Suppressor macrophage treated with lipopolysaccharide for 4 hours (primary cell): ENCODE measurements around the gene TMEM106C.
A peak's percentile ranks its signal among the peaks of the same experiment; 100 is the strongest.

Experiments
- DNase-seq: peaks from one replicate; pipeline ENCODE4 v3.0.0-alpha.2; 2020

TMEM106C gene, protein sequence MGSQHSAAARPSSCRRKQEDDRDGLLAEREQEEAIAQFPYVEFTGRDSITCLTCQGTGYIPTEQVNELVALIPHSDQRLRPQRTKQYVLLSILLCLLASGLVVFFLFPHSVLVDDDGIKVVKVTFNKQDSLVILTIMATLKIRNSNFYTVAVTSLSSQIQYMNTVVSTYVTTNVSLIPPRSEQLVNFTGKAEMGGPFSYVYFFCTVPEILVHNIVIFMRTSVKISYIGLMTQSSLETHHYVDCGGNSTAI

GRCh38 chr12:47963340-47964040 lies at the start of gene TMEM106C:
Gene TMEM106C (plus strand): TSS chr12:47963596. CDS start chr12:47964237, 641 bp downstream.
- peak; percentile 96 for DNase-seq

DNA sequence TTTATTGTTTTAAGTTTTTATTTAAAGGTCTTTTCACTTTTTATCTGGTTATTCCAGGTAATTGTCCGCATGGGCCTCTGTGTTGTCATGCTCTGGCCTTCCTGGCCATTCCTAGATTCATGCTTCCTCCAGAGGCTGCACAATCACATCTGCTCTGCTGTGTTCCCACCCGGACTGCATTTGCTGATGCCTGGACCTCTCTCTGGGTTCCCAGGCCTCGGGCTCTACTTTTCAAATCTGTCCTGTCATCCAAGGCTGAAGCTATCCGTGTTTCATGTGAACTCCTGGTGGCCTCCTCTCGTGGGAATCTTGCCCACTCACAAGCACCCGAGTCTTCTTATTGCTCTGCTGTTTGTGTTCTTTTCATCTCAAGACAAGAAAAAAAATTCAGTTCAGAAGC lies 42.5 kb upstream of the TMEM106C start:
- no peak for DNase-seq

DNA sequence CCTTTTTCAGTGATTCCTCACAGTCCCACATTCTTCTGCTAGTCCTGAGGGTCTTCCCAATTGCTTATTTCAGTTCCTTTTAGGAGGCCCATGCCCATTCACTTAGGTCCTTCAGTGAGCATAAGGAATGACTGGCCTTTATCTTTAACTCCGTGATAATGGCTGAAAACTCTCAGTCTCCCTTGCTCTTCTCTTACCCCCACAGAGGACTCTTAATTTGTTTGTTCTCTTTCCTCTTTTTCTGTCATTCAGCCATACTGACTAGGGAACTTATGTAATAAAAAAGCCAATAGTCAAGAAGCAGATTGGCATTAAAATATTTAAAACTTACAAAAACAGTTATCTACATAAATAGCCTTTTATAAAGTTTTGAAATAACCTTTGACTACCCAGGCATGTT lies 41.5 kb upstream of the TMEM106C start:
- no peak for DNase-seq

DNA sequence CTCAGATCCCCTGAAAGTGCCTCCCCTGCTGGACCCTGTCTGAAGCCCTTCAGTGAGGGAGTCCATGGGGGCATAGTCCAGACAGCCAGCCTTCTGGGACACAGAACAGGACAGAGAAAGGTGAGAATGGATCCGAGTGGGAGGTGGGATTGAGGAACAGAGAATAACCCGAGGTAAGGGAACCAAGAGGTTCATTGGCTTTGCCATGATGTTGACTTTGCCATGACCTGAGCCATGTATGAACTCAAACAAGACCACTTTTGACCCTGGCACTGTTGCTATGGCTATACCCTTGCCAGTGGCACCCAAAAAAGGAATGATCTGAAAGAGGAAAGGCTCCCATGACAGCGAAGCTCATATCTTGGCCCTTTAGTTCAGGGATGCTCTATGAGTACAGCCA lies 36.0 kb upstream of the TMEM106C start:
- DNase-seq, result no peak

GRCh38 chr12:47930634-47931033 lies 32.8 kb upstream of the TMEM106C start:
- no peak for DNase-seq

DNA sequence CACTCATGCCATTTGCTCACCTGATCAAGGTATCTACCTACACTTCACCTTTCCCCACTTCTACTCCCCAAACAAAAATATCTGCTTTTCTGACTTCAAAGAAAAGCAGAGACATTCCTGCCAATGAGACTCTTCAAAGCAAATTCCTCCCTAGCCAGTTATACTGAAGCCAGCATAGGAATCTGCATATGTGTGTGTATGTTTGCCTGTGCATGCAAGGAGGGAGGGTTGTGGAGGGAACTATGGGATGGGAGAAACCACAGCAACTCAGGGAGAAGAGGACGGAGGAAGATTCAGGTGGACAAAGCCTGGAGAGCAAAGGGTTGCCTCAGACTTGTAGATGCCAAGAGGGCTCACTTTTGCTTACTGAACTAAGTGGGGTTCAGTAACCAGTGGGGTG lies 32.2 kb upstream of the TMEM106C start:
- DNase-seq, result no peak

GRCh38 chr12:47935184-47935583 lies 28.2 kb upstream of the TMEM106C start:
- DNase-seq, result no peak

DNA sequence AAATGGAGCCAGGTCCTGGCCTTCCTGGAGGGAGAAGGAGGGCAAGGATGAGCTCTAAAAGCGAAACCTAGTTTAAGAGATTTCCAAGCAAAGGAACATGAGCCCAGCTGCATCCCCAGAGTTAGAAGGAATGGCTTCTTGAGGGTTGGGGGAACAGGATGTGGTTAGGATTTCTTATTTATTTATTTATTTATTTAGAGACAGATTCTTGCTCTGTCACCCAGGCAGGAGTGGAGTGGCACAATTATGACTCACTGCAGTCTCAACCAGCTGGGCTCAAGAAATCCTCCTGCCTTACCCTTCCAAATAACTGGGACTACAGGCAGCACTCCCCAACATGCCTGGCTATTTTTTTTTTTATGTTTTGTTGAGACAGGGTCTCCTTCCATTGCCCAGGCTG lies 25.3 kb upstream of the TMEM106C start:
- DNase-seq, result no peak

DNA sequence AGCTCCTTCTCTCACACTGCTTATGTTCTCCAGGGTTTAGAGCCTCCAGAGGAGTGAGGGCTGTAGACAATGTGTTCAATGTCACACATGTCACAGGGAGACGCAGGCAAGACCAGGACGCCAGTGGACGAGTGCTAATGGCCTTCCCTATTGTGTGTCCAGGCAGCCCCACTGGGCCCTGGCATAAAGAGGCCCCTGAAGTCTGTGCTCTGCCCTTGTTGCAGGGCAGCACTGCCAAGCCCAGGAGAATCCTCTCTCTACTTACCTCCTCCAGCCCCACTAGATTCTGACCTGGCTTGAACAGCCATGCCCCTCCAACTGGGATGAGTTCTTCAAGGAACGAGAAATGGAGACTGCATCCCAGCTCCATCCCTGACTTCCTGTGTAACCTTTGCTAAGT lies 24.8 kb upstream of the TMEM106C start:
- DNase-seq, result no peak

- DNase-seq, result no peak
These were observed 24.3 kb upstream of the TMEM106C start for GRCh38 chr12:47939009-47939601.

GRCh38 chr12:47940773-47941474 lies 22.5 kb upstream of the TMEM106C start:
- DNase-seq, result no peak

DNA sequence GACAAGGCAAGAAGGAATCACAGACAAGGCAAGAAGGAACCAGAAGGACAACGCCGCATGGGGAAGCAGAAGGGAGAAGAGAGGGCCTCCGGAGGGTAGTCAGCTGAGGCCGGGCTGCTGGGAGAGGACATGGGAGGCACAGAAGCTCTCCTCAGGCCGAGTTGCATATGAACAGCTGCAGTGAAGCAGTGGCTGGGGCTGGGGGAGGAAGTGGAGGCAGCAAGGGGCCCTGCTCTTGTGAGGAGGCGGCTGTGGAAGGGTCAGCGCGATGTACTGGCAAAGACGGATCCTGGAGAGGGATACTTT lies 22.0 kb upstream of the TMEM106C start:
- DNase-seq, result no peak

GRCh38 chr12:47941871-47942613 lies 21.4 kb upstream of the TMEM106C start:
- DNase-seq, result no peak

GRCh38 chr12:47942614-47943225 lies 20.7 kb upstream of the TMEM106C start:
- DNase-seq, result no peak

DNA sequence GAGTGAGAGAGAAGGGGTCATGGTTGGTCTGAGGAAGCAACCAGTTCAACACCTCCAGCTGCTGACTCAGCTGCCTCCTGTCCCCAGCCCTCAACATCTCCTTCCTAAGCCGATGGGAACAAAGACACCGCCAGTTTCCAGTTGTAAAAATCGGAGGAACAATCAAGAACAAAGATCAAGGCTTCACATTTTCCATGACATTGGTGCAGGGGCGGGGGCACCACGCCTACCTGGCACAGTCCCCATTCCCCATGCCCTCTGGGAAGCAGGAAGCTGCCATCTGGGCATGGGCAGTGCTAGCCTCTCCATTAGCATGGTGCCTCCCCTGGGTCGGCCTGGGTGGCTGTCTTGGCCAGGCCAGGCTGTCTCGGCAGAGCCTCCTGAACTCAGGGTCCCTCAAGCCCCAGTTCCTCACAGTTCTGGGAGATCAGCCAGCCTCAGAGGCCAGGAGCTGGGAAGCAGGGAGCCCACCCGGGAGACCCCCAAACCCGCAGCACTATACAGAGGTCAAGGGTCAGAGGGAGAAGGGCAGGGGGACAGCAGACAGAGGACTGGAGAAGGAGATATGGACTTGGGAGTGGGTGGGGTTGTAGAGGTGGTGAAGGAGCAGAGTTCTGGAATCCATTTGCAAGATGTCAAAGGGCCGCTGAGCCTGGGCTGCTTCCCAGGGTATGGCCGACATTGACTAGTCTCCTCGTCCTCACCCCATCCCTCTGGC lies 19.6 kb upstream of the TMEM106C start:
- no peak for DNase-seq

DNA sequence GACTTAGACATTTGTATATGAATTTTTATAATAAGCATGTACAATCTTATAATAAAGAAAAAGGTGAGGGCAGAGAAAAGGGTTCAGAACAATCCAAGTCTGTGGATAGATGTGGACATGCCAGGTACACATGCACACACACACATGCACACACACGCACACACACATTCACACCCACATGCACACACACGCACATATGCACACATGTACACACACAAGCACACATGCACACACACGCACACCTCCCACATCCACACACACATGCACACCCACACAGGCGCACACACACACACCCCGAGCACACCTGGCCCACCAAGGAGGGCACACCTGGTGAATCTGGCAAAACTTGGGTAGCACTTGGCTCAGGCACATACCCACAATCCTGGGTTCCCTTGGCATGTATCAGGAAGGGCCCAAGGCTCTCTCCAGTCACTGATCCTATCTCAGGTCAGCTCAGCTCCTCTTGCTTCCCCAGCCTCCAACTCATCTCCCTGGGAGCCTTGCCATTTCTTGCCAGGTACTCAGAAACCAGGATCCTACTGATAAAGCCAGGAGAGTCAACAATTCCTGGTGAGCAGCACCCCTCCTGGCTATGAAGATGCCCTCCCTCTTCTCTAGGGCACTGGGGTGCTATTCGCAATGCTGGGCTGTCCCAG lies 18.6 kb upstream of the TMEM106C start:
- DNase-seq, result no peak

DNA sequence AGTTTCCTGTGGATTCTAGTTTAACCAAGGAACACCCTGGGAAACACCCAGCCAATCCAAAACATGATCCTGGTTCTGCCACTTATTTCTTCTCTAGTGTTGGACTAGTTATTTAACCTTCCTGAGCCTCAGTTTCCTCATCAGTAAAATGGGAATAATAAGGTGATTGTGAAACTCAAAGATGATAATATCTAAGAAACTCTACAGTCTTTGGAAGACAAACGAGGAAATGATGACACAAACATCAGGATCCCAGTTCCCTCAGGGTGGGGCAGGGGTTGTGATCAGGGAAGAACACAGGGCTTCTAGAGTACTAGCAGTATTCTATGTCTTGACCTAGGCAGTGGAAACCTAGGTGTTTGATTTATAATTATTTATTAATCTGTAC lies 18.1 kb upstream of the TMEM106C start:
- DNase-seq, result no peak

DNA sequence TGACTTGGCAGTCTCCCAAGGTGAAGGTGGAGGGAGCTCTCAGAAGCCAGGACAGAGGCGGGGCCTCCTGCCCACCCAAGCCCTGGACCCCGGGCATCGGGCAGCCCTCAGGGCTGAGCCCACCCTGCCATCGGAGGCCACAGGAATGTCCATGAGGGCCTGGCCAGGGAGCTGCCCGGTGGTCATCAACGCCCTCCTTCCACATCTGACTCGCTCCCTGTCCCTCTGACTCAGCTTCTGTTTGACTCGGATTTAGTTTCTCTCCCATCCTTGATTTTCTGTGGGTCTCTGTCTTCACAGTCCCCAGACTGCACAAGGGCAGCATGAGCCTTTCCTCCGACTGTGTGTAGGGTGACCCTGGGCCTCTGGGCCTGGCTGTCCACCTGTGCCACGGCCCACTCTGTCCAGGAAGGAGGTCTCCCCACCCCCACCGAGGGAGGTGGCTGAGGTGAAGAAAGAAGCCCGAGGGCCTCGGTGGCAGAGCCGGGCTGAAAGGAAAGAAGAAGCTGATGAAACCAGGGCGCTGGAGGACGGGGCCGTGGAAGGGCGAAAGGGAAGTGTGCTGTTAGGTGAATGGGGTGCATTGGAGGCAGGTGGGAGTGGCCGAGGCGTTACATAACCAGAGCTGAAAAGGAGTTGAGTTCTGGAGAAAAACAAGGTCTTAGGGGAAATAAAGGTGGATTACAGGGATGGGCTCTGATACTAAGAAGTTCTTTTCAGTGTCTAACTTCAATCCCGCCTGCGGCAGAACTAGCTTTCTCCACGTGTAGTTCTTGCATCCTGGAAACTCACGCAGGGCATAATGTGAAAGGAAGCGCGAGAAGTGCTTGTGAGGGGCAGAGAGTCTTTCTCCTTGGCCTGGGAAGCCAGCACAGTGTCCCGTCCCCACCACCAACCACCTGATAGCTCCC lies 16.7 kb upstream of the TMEM106C start:
- peak; percentile 32 for DNase-seq

- no peak for DNase-seq
These were observed 16.1 kb upstream of the TMEM106C start for GRCh38 chr12:47947341-47947740.
